HFF-Myc (cell line): ENCODE data around the gene SV2B.

Source experiments
- DNase-seq: peaks from one replicate; pipeline ENCODE4 v3.0.0-alpha.2; 2011; ENCODE audit warnings: low read depth; ENCODE audit errors: extremely low read depth
- H3K4me3 ChIP-seq: replicated peaks from 2 replicates; pipeline ENCODE4 v1.5.1; 2011; ENCODE audit warnings: low read depth, mild to moderate bottlenecking, control low read depth, low read length
- CTCF ChIP-seq: IDR thresholded peaks from 2 replicates; pipeline ENCODE4 v1.5.1; 2012; ENCODE audit warnings: mild to moderate bottlenecking, low read depth, low read length, control low read depth; ENCODE audit errors: missing control alignments

Gene SV2B

DNA sequence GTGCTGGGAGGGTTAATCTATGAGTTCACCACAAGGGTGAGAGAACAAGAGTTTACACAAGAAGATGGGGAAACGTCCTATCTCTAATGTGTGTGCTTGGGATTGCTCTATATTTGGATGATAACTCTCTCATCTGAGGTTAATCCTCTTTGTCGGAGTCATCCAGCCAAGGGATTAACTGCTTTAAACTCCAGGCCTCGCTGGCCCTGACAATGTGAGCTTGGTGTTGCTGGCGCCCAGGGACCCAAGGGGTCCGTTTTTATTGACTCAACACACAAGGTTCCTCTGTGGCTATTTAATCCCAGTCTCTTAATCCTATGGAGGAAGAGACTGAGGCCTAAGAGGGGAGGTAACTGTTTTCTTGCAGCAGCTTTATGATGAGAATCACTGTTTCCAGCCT, 14.2 kb downstream of the SV2B start:
- TF ChIP-seq CTCF = no peak
- no peak for DNase-seq
- H3K4me3 ChIP-seq = no peak overlapping the region

DNA sequence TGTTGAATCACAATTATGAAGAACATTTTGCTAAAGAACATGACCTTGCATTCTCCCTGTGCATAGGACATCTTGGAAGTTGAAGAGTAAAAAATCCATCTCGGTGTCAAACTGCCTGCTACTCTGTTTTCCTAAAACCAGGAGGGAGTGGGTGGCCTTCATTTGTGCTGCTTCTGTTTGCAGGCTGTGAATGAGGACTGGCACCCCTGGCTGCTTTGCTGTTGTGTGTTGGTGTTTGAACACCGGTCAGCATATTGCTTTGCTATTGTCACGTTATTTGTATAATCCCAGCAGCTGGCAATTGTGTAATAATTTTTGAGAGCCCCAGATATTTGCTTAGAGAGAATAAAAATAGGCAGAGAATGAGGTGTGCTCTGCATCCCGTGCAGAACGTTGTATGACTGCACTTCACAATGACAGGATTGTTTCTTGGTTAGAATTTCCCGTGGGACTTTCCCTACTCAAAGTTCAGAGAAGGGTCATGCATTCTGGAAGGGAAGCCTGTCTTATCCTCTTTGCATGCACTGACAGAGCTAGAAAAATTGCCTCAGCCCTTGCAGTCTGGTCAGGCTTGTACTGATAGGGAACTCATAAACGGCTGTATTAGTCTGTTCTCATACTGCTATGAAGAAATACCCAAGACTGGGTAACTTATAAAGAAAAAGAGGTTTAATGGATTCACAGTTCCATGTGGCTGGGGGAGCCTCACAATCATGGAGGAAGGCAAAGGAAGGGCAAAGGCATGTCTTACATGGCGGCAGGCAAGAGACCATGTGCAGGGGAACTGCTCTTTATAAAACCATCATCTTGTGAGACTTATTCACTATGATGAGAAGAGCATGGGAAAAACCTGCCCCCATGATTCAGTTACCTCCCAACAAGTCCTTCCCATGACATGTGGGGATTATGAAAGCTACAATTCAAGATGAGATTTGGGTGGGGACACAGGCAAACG, 16.3 kb downstream of the SV2B start:
- no peak for DNase-seq
- TF ChIP-seq CTCF = no peak
- no peak overlapping the region for H3K4me3 ChIP-seq

DNA sequence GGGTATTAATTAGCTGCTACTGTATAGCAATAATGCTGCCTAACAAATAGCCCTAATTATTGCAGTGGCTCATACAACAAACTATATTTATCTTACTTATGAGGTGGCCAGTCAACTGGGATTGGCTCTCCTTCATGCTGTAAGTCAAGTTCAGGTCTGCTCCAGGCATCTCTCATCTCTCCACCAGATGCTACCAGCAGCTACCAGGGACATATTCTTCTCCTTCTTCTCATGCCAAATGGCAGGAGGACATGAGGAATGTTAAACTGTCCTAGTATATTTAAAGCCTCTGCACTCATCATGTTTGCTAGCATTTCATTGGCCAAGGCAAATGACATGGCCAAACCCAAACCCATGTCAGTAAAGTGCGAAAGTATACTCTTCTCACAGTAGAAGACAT, 17.3 kb downstream of the SV2B start:
- TF ChIP-seq CTCF = no peak
- no peak overlapping the region for H3K4me3 ChIP-seq
- DNase-seq = no peak

- H3K4me3 ChIP-seq = no peak overlapping the region
- DNase-seq = no peak
- TF ChIP-seq CTCF = no peak
These were observed 18.9 kb downstream of the SV2B start for GRCh38 chr15:91118817-91119590.

DNA sequence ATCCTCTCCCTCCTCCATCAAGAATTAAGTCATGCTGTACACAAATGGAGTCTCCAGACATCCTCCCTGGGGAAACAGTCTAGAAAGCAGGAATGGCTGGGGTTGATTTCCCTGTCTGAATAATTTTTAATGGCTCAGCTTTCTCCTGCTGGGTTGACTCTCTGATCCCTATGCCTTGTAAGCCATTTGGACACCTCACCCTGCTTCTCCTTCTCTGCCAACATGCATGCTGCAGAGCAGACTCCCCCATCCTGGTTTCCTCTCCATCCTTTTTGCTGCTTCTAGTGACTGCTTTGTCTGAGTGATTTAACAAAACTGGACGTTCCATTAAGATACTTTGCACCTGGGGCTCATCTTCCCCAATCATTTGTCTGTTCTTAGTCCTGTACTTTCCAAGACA, 22.2 kb downstream of the SV2B start:
- DNase-seq = no peak
- TF ChIP-seq CTCF = no peak

GRCh38 chr15:91124132-91124531, 24.1 kb downstream of the SV2B start:
- H3K4me3 ChIP-seq = no peak overlapping the region
- DNase-seq = no peak
- no peak for TF ChIP-seq CTCF

More for the DNA sequence above, 22.2 kb downstream of the SV2B start:
- no peak overlapping the region for H3K4me3 ChIP-seq
